Measurements from ENCODE around the gene TMLHE. TPM values are rescaled to one million over a fixed set of nuclear protein-coding genes. Genes with fewer than 3 reads are reported as not detected.

TMLHE gene
- total RNA-seq, 6 donors from 2014 or later, result 8.8 to 18.9 (median 11.4) TPM

GRCh38 chrX:155611302-155611701 lies 1.4 kb downstream of the TMLHE start:
- DNase-seq (no peak), ATAC-seq (ENCODE audit: low FRiP score in 2 of 2) (no peak)
- TF ChIP-seq CTCF (IDR thresholded peaks at IDR 0.05) (no peak), POLR2A (IDR thresholded peaks at IDR 0.05) (no peak), EP300 (IDR thresholded peaks at IDR 0.05) (no peak), POLR2AphosphoS5 (IDR thresholded peaks at IDR 0.05) (no peak)
- H3K27me3 ChIP-seq, result no peaks in the 10 kb centered on the region
- H3K9me3 ChIP-seq, result no peaks in the 10 kb centered on the region
- H3K4me1 ChIP-seq, result no peaks in the 10 kb centered on the region
- peak overlapping the region; percentile 39 to 95 (median 88) for H3K27ac ChIP-seq
- no peaks in the 10 kb centered on the region for H3K36me3 ChIP-seq
- H3K4me3 ChIP-seq, result peak overlapping the region in 3 of 4 donors; percentile 43 to 72 (median 62)
- WGBS, 2 donors, result 21 to 37% methylated on average over 1 to 2 of the region's 2 CpGs

GRCh38 chrX:155592981-155593380 lies 19.8 kb downstream of the TMLHE start:
- Histone ChIP-seq H3K4me1 (no peaks in the 10 kb centered on the region), H3K9me3 (peaks cover 0 to 21% (median 0%) of the 10 kb centered on the region in 4 donors)

GRCh38 chrX:155592331-155592730 lies 20.4 kb downstream of the TMLHE start:
- Histone ChIP-seq H3K9me3 (peaks cover 0 to 23% (median 0%) of the 10 kb centered on the region in 4 donors), H3K27me3 (no peaks in the 10 kb centered on the region), H3K36me3 (no peaks in the 10 kb centered on the region), H3K27ac (no peak overlapping the region), H3K4me1 (no peaks in the 10 kb centered on the region), H3K4me3 (no peak overlapping the region)
- no peak for TF ChIP-seq CTCF (IDR thresholded peaks at IDR 0.05)
- no peak for DNase-seq
- no peak for ATAC-seq (ENCODE audit: low FRiP score in 2 of 2)

More at GRCh38 chrX:155592981-155593380, 19.8 kb downstream of the TMLHE start:
- Histone ChIP-seq H3K27me3 (no peaks in the 10 kb centered on the region), H3K27ac (no peak overlapping the region), H3K4me3 (no peak overlapping the region), H3K36me3 (no peaks in the 10 kb centered on the region)
- TF ChIP-seq CTCF (IDR thresholded peaks at IDR 0.05), result no peak
- no peak for TF ChIP-seq POLR2AphosphoS5 (IDR thresholded peaks at IDR 0.05)
- TF ChIP-seq EP300 (IDR thresholded peaks at IDR 0.05), result no peak
- TF ChIP-seq POLR2A (IDR thresholded peaks at IDR 0.05), result no peak
- DNase-seq, result no peak
- no peak for ATAC-seq (ENCODE audit: low FRiP score in 2 of 2)

GRCh38 chrX:155577682-155578081 lies 35.1 kb downstream of the TMLHE start:
- ATAC-seq (ENCODE audit: low FRiP score in 2 of 2), result peak in 1 of 2 donors; percentile 49
- no peak overlapping the region for H3K27ac ChIP-seq
- peak in 1 of 2 donors; percentile 20 for DNase-seq
- H3K4me3 ChIP-seq, result no peak overlapping the region
- no peaks in the 10 kb centered on the region for H3K27me3 ChIP-seq
- WGBS, 2 donors, result 53% methylated on average over 2 of the region's 2 CpGs; no CpG with 5 or more reads in 1 of the 2 donors
- TF ChIP-seq POLR2AphosphoS5 (IDR thresholded peaks at IDR 0.05) (no peak), POLR2A (IDR thresholded peaks at IDR 0.05) (no peak), EP300 (IDR thresholded peaks at IDR 0.05) (no peak), CTCF (IDR thresholded peaks at IDR 0.05) (no peak)
- no peaks in the 10 kb centered on the region for H3K4me1 ChIP-seq
- no peaks in the 10 kb centered on the region for H3K9me3 ChIP-seq
- no peaks in the 10 kb centered on the region for H3K36me3 ChIP-seq

- Histone ChIP-seq H3K4me1 (no peaks in the 10 kb centered on the region), H3K36me3 (no peaks in the 10 kb centered on the region), H3K27ac (no peak overlapping the region), H3K4me3 (no peak overlapping the region), H3K9me3 (no peaks in the 10 kb centered on the region), H3K27me3 (no peaks in the 10 kb centered on the region)
- TF ChIP-seq POLR2AphosphoS5 (IDR thresholded peaks at IDR 0.05) (no peak), EP300 (IDR thresholded peaks at IDR 0.05) (no peak), POLR2A (IDR thresholded peaks at IDR 0.05) (no peak)
- 100% methylated on average over 1 of the region's 1 CpG; no CpG with 5 or more reads in 1 of the 2 donors for WGBS, 2 donors
- ATAC-seq (ENCODE audit: low FRiP score in 2 of 2), result no peak
- no peak for DNase-seq
Measured at GRCh38 chrX:155563099-155563498, 49.7 kb downstream of the TMLHE start.

All from upper lobe of left lung (tissue), 6 donors.